ENCODE data around the gene SCOC. TPM values are rescaled to one million over a fixed set of nuclear protein-coding genes. Genes with fewer than 3 reads are reported as not detected.

SCOC gene
- total and polyA plus RNA-seq, 2 of the 4 experiments (the other 2 are of a cell fraction): 12.9 to 33.2 TPM

GRCh38 chr4:140335076-140335475 is 38.4 kb upstream of the SCOC start:
- in situ Hi-C loops (cut with MboI; ENCODE audit: low sequenced_read_pairs): no loop called here

More at GRCh38 chr4:140335076-140335475, 38.4 kb upstream of the SCOC start:
- Histone ChIP-seq H3K79me1 (ENCODE audit: low read depth in 1 of 2, low read length in 2 of 2) (no peaks in the 10 kb centered on the region), H4K5ac (ENCODE audit: low read depth, low read length) (no peak overlapping the region), H2BK20ac (ENCODE audit: low read depth, low read length) (no peak overlapping the region), H3K4ac (ENCODE audit: low read depth, low read length) (no peak overlapping the region), H3K18ac (ENCODE audit: low read depth, low read length) (no peak overlapping the region), H2AK9ac (replicated peaks; ENCODE audit: low read depth, low read length, poor library complexity) (no peak overlapping the region), H3K4me2 (ENCODE audit: low read depth, low read length) (no peak overlapping the region), H2BK5ac (ENCODE audit: low read depth, low read length, poor library complexity, severe bottlenecking) (no peak overlapping the region), H2AK5ac (ENCODE audit: low read depth, low read length) (no peak overlapping the region), H2AFZ (replicated peaks; ENCODE audit: low read length, poor library complexity) (no peak overlapping the region), H2BK120ac (ENCODE audit: low read depth, low read length) (no peak overlapping the region), H3K4me1 (ENCODE audit: control insufficient read depth, insufficient read depth, low read length) (peaks cover 5% of the 10 kb centered on the region), H3K4me3 (ENCODE audit: insufficient read depth, low read depth, low read length) (no peak overlapping the region), H3K27me3 (ENCODE audit: control insufficient read depth, insufficient read depth, low read length) (no peaks in the 10 kb centered on the region), H3K23ac (ENCODE audit: low read depth, low read length) (no peak overlapping the region), H4K20me1 (ENCODE audit: insufficient read depth, low read length) (no peaks in the 10 kb centered on the region), H3K56ac (ENCODE audit: extremely low read depth, insufficient read depth, low read length) (no peak overlapping the region), H2BK15ac (ENCODE audit: low read depth, low read length) (no peak overlapping the region), H3K36me3 (ENCODE audit: control insufficient read depth, insufficient read depth, low read length) (no peaks in the 10 kb centered on the region), H4K91ac (ENCODE audit: insufficient read depth, low read depth, low read length) (no peak overlapping the region), H3K9ac (ENCODE audit: low read depth, low read length) (no peak overlapping the region), H3K9me3 (ENCODE audit: control insufficient read depth, insufficient read depth, low read length) (no peaks in the 10 kb centered on the region), H3K14ac (replicated peaks; ENCODE audit: low read depth, low read length) (no peak overlapping the region), H3K9me1 (ENCODE audit: insufficient read depth, low read length) (no peaks in the 10 kb centered on the region; the same call in 1 of the 2 replicates), H3K27ac (ENCODE audit: insufficient read depth, low read length) (no peak overlapping the region), H4K8ac (ENCODE audit: low read depth in 2 of 2, low read length in 2 of 2) (no peak overlapping the region)
- no peak for ATAC-seq (ENCODE audit: low read depth)
- BruUV-seq (replicated peaks): no TSS peak
- intact Hi-C loops (cut with micrococcal nuclease): no loop called here
- CTCF ChIA-PET: interaction anchor here (0.6 to 0.9 kb wide), 2 partner anchors 9 to 512 kb away, joined by 3 to 5 read pairs; no protein-coding TSS in a partner anchor
- no CpG with 5 or more reads among the region's 1 CpG for WGBS, 2 experiments (ENCODE audit: extremely low coverage in 2 of 2, insufficient read length in 1 of 2)
- POLR2A ChIA-PET (ENCODE audit: unreplicated experiment): no interaction called here
- DNase-seq: no peak
- dilution Hi-C loops (cut with HindIII; ENCODE audit: low sequenced_read_pairs, unreplicated experiment): no loop called here
- no peak for TF ChIP-seq NFE2L2 (IDR thresholded peaks at IDR 0.05; ENCODE audit: low read depth, low read length)
- no peak for TF ChIP-seq RFX5 (IDR thresholded peaks at IDR 0.05; ENCODE audit: low read depth, low read length)
- TF ChIP-seq SMC3 (IDR thresholded peaks at IDR 0.05; ENCODE audit: low read depth, low read length): no peak
- no peak for TF ChIP-seq RAD21 (IDR thresholded peaks at IDR 0.05; ENCODE audit: low read length)
- TF ChIP-seq CHD1 (IDR thresholded peaks at IDR 0.05; ENCODE audit: low read depth, low read length): no peak
- no peak for TF ChIP-seq BHLHE40 (IDR thresholded peaks at IDR 0.05; ENCODE audit: low read depth, low read length)
- TF ChIP-seq RCOR1 (IDR thresholded peaks at IDR 0.05; ENCODE audit: insufficient replicate concordance, low read length): no peak
- TF ChIP-seq MXI1 (IDR thresholded peaks at IDR 0.05; ENCODE audit: borderline replicate concordance, low read depth, low read length): no peak
- no peak for TF ChIP-seq MAZ (IDR thresholded peaks at IDR 0.05; ENCODE audit: borderline replicate concordance, low read depth, low read length)
- TF ChIP-seq POLR2A (IDR thresholded peaks at IDR 0.05; ENCODE audit: low read depth, low read length): no peak
- no peak for TF ChIP-seq ELK1 (IDR thresholded peaks at IDR 0.05; ENCODE audit: borderline replicate concordance, low read depth, low read length)
